Keratinocyte (primary cell): ENCODE data around the gene GPR137B. TPM values are rescaled to one million over a fixed set of nuclear protein-coding genes. Genes with fewer than 3 reads are reported as not detected.

Experiments used
- DNase-seq: peaks from one replicate; pipeline ENCODE4 v3.0.0-alpha.2; 2011; ENCODE audit warnings: low read depth, missing footprints, low spot score
- FAIRE-seq: peaks from 2 replicates; lab custom pipeline; 2011; peaks lifted over from hg19 to GRCh38; lab: Jason Lieb, UNC
- H2AFZ ChIP-seq: 2 replicates; pipeline ENCODE4 v1.6.0; 2012; ENCODE audit warnings: low read length, control low read depth, inconsistent platforms; ENCODE audit not compliant: control insufficient read depth
- H3K27ac ChIP-seq: 2 replicates; pipeline ENCODE4 v1.5.1; 2011; ENCODE audit warnings: low read length; ENCODE audit not compliant: control insufficient read depth, insufficient read depth
- H3K27me3 ChIP-seq: 3 replicates; pipeline ENCODE4 v1.6.0; 2011; ENCODE audit warnings: low read length; ENCODE audit not compliant: control insufficient read depth, insufficient read depth; ENCODE audit errors: extremely low read depth
- H3K36me3 ChIP-seq, 2 experiments: 2 replicates in 1 of 2; 3 replicates in 1 of 2; pipeline ENCODE4 v1.5.1; 2011; ENCODE audit warnings: low read length in 2 of 2, mild to moderate bottlenecking in 1 of 2; ENCODE audit not compliant: control insufficient read depth in 2 of 2, insufficient read depth in 2 of 2; ENCODE audit errors: extremely low read depth in 1 of 2
- H3K4me1 ChIP-seq: 3 replicates; pipeline ENCODE4 v1.5.1; 2011; ENCODE audit warnings: low read length; ENCODE audit not compliant: control insufficient read depth, insufficient read depth; ENCODE audit errors: extremely low read depth
- H3K4me2 ChIP-seq: 3 replicates; pipeline ENCODE4 v1.6.0; 2011; ENCODE audit warnings: low read depth, low read length; ENCODE audit not compliant: control insufficient read depth, insufficient read depth; ENCODE audit errors: extremely low read depth
- H3K4me3 ChIP-seq, 3 experiments: fragments of 200-600 bp in 1 of 3; sonication (generic) in 1 of 3; 2 replicates in 2 of 3; 3 replicates in 1 of 3; pipeline ENCODE4 v1.5.1; 2011 to 2016; ENCODE audit warnings: low read length in 3 of 3, mild to moderate bottlenecking in 3 of 3, control low read depth in 2 of 3, inconsistent platforms in 1 of 3, low read depth in 1 of 3, mixed read lengths in 1 of 3, mixed run types in 1 of 3, moderate library complexity in 1 of 3; ENCODE audit not compliant: control insufficient read depth in 2 of 3, insufficient read depth in 2 of 3; ENCODE audit errors: extremely low read depth in 1 of 3
- H3K79me2 ChIP-seq: 2 replicates; pipeline ENCODE4 v1.6.0; 2012; ENCODE audit warnings: low read length; ENCODE audit not compliant: control insufficient read depth, insufficient read depth
- H3K9ac ChIP-seq: 3 replicates; pipeline ENCODE4 v1.6.0; 2011; ENCODE audit warnings: low read length; ENCODE audit not compliant: control insufficient read depth, insufficient read depth; ENCODE audit errors: extremely low read depth
- H3K9me1 ChIP-seq: 3 replicates; pipeline ENCODE4 v1.6.0; 2011; ENCODE audit warnings: low read length; ENCODE audit not compliant: control insufficient read depth, insufficient read depth; ENCODE audit errors: extremely low read depth
- H3K9me3 ChIP-seq: 2 replicates; pipeline ENCODE4 v1.5.1; 2012; ENCODE audit warnings: low read depth, low read length; ENCODE audit not compliant: control insufficient read depth
- H4K20me1 ChIP-seq: 3 replicates; pipeline ENCODE4 v1.6.0; 2011; ENCODE audit warnings: low read length; ENCODE audit not compliant: control insufficient read depth, insufficient read depth; ENCODE audit errors: extremely low read depth
- EZH2 ChIP-seq: IDR thresholded peaks from one replicate; pipeline ENCODE4 v1.6.1; 2012; ENCODE audit warnings: inconsistent platforms, mild to moderate bottlenecking, low read length, moderate library complexity
- dilution Hi-C: fragments of 300-500 bp; cut with MboI; formaldehyde crosslinking; loops from one replicate; pipeline ENCODE4 v1.7.0; 2020; ENCODE audit warnings: low sequenced_read_pairs; ENCODE audit not compliant: extremely low pct_ligation_motif_present
- polyA plus RNA-seq, 5 experiments: library from polyadenylated mRNA; depleted of rRNA in 3 of 5; stranded (reverse) in 3 of 5; stranded (forward) in 1 of 5; unstranded in 1 of 5; fragments of >200 nt; gene quantifications; 1 replicate in 1 of 5; 2 replicates in 3 of 5; 3 replicates in 1 of 5; pipeline versions ENCODE4 v1.2.1 to v1.2.3, GENCODE V29; 2011 to 2012; ENCODE audit warnings: missing spikeins in 2 of 5, low read depth in 1 of 5, low replicate concordance in 1 of 5
- TF ChIP-seq, protein P1 (sequence below), 3 experiments: IDR thresholded peaks in 1 of 3; conservative IDR thresholded peaks in 1 of 3; optimal IDR thresholded peaks in 1 of 3; 2 replicates in 2 of 3; 3 replicates in 1 of 3; pipeline versions ENCODE3 to v1.5.1; 2011; ENCODE audit warnings: low read length in 3 of 3, mild to moderate bottlenecking in 3 of 3, moderate library complexity in 2 of 3, control low read depth in 1 of 3, inconsistent platforms in 1 of 3; ENCODE audit not compliant: insufficient read depth in 2 of 3; ENCODE audit errors: extremely low read depth in 1 of 3

GPR137B gene
- polyA plus RNA-seq, 1 donor (not counting 4 experiments of a cell fraction or from before 2014, with no cell fraction given): 7.1 TPM

DNA sequence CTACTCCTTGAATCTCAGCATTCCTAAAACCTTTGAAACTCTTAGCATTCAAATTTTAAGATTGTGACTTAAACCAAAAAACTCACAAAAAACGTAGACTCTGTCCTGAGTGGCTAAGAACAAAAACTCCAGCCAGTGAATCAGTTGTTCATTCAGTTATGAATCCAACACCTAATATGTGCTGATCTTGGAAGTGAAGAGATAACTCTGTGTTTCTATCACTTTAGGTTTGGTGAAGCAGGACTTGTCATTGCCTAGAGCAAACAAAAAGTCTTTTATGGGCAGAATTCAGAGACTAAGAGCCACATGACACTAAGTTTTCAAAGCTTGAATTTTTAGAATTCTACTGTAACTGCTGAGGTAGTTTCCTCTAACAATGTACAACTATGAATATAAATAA is 10.4 kb upstream of the GPR137B start:
- H3K27ac ChIP-seq: no peak overlapping the region

DNA sequence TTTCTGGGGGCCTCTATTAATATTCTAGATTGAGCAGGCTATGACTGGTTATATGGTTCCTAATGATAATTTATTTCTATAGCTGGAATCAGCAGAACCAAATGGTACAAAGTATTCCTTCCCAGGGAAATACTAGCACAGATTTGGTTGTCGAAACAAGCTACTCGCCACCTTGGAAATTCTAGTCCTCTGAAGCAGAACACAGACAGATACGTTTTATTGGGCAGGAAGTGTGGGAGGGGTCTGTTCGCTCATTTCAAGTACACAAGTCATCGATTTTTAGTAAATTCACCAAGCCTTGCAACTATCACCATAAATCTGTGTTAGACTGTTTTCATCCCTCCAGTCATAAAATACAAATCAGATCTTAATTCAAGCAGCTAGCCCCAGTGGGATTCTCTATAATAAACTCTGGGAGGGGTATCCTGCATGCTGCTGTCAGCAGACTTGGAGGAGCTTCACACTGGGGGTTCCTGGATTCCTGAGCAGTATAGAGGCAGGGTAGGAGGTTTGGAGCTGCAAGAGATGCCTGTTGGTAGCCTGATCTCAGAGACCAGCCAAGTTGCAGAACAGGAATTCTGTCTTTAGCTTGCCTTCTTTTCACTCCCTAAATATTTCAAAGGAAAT is 9.8 kb upstream of the GPR137B start:
- DNase-seq (no peak), FAIRE-seq (no peak)
- Histone ChIP-seq H3K9me3 (no peaks in the 10 kb centered on the region), H3K4me3 (no peak overlapping the region), H3K27ac (no peak overlapping the region), H3K36me3 (no peaks in the 10 kb centered on the region), H3K9me1 (no peaks in the 10 kb centered on the region), H2AFZ (no peak overlapping the region), H3K79me2 (no peaks in the 10 kb centered on the region), H3K9ac (no peak overlapping the region), H4K20me1 (no peaks in the 10 kb centered on the region), H3K27me3 (peaks cover 1% of the 10 kb centered on the region), H3K4me1 (peaks cover 4% of the 10 kb centered on the region), H3K4me2 (no peak overlapping the region)
- dilution Hi-C loops: loop anchor here (10.0 kb wide), 1 partner anchor 362 kb away; no protein-coding TSS in a partner anchor
- TF ChIP-seq, protein P1, sequence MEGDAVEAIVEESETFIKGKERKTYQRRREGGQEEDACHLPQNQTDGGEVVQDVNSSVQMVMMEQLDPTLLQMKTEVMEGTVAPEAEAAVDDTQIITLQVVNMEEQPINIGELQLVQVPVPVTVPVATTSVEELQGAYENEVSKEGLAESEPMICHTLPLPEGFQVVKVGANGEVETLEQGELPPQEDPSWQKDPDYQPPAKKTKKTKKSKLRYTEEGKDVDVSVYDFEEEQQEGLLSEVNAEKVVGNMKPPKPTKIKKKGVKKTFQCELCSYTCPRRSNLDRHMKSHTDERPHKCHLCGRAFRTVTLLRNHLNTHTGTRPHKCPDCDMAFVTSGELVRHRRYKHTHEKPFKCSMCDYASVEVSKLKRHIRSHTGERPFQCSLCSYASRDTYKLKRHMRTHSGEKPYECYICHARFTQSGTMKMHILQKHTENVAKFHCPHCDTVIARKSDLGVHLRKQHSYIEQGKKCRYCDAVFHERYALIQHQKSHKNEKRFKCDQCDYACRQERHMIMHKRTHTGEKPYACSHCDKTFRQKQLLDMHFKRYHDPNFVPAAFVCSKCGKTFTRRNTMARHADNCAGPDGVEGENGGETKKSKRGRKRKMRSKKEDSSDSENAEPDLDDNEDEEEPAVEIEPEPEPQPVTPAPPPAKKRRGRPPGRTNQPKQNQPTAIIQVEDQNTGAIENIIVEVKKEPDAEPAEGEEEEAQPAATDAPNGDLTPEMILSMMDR (optimal IDR thresholded peaks at IDR 0.05 in 1 of 3, IDR thresholded peaks at IDR 0.05 in 1 of 3, conservative IDR thresholded peaks at IDR 0.05 in 1 of 3; ENCODE audit: extremely low read depth in 1 of 3, insufficient read depth in 2 of 3, low read length in 3 of 3): no peak
- no peak for TF ChIP-seq EZH2

More for the DNA sequence above, 10.4 kb upstream of the GPR137B start:
- H3K27me3 ChIP-seq: no peaks in the 10 kb centered on the region
- dilution Hi-C loops: loop anchor here (10.0 kb wide), 1 partner anchor 363 kb away; no protein-coding TSS in a partner anchor
- H3K9me3 ChIP-seq: no peaks in the 10 kb centered on the region
- no peak overlapping the region for H3K4me3 ChIP-seq
- no peak for DNase-seq
- no peaks in the 10 kb centered on the region for H4K20me1 ChIP-seq
- no peak overlapping the region for H2AFZ ChIP-seq
- no peaks in the 10 kb centered on the region for H3K36me3 ChIP-seq
- peaks cover 4% of the 10 kb centered on the region for H3K4me1 ChIP-seq
- TF ChIP-seq, protein P1 (optimal IDR thresholded peaks at IDR 0.05 in 1 of 3, IDR thresholded peaks at IDR 0.05 in 1 of 3, conservative IDR thresholded peaks at IDR 0.05 in 1 of 3; ENCODE audit: extremely low read depth in 1 of 3, insufficient read depth in 2 of 3, low read length in 3 of 3): no peak
- TF ChIP-seq EZH2: no peak
- FAIRE-seq: no peak
- H3K9me1 ChIP-seq: no peaks in the 10 kb centered on the region
- H3K9ac ChIP-seq: no peak overlapping the region
- H3K4me2 ChIP-seq: no peak overlapping the region
- H3K79me2 ChIP-seq: no peaks in the 10 kb centered on the region
